Smooth muscle cell (in vitro differentiated cells): ENCODE results near the gene FCSK. TPM values are rescaled to one million over a fixed set of nuclear protein-coding genes. Genes with fewer than 3 reads are reported as not detected.
"Not testable (repeated sequence)": the region's sequence is repeated elsewhere in the genome, so short reads cannot be mapped to it uniquely, and the experiment has no call there.

Experiments used
- DNase-seq: peaks from one replicate; lab custom pipeline; 2025; ENCODE audit not compliant: unreplicated experiment; lab: John Stamatoyannopoulos, UW
- H2AFZ ChIP-seq: fragments of 200-600 bp; sonication (generic); 2 replicates; pipeline ENCODE4 v1.6.0; 2016; ENCODE audit warnings: antibody characterized with exemption, low read depth, mild to moderate bottlenecking
- H3F3A ChIP-seq: fragments of 200-600 bp; sonication (generic); 2 replicates; pipeline ENCODE4 v1.6.0; 2017; ENCODE audit warnings: antibody characterized with exemption, low read depth
- H3K27ac ChIP-seq: fragments of 200-600 bp; sonication (generic); 2 replicates; pipeline ENCODE4 v1.5.1; 2016; ENCODE audit warnings: low read depth, mild to moderate bottlenecking
- H3K27me3 ChIP-seq: fragments of 200-600 bp; sonication (generic); 2 replicates; pipeline ENCODE4 v1.6.1; 2016; ENCODE audit warnings: low read depth, mild to moderate bottlenecking
- H3K36me3 ChIP-seq: fragments of 200-600 bp; sonication (generic); 2 replicates; pipeline ENCODE4 v1.5.1; 2016; ENCODE audit warnings: low read depth
- H3K4me1 ChIP-seq: fragments of 200-600 bp; sonication (generic); 2 replicates; pipeline ENCODE4 v1.5.1; 2016; ENCODE audit warnings: low read depth
- H3K4me2 ChIP-seq: fragments of 200-600 bp; sonication (generic); 2 replicates; pipeline ENCODE4 v1.6.0; 2016; ENCODE audit warnings: mild to moderate bottlenecking
- H3K4me3 ChIP-seq: fragments of 200-600 bp; sonication (generic); 2 replicates; pipeline ENCODE4 v1.5.1; 2016; ENCODE audit warnings: mild to moderate bottlenecking
- H3K79me2 ChIP-seq: fragments of 200-600 bp; sonication (generic); 2 replicates; pipeline ENCODE4 v1.6.0; 2016; ENCODE audit warnings: low read depth, mild to moderate bottlenecking
- H3K9ac ChIP-seq: fragments of 200-600 bp; sonication (generic); 2 replicates; pipeline ENCODE4 v1.6.0; 2016; ENCODE audit warnings: low read depth
- H3K9me3 ChIP-seq: fragments of 200-600 bp; sonication (generic); replicated peaks from 2 replicates; pipeline ENCODE4 v1.5.1; 2016; ENCODE audit warnings: low read depth
- H4K20me1 ChIP-seq: fragments of 200-600 bp; sonication (generic); 2 replicates; pipeline ENCODE4 v1.6.0; 2016; ENCODE audit warnings: low read depth
- WGBS: methylation state at CpG from one replicate; pipeline ENCODE4 v1.1.7; 2016; ENCODE audit warnings: low lambda C conversion rate; 5-methylcytosine and 5-hydroxymethylcytosine counted together
- polyA plus RNA-seq: library from polyadenylated mRNA; unstranded; fragments of >200 nt; fragmentation: Nextera tagmentation; extraction: Ambion mirVana; gene quantifications from 2 replicates; pipeline ENCODE4 v1.2.1, GENCODE V29; 2016
- total RNA-seq: library from RNA; depleted of rRNA; stranded (reverse); fragments of >200 nt; gene quantifications from 2 replicates; pipeline ENCODE4 v1.2.3, GENCODE V29; 2014
- TF ChIP-seq, protein P1 (sequence below): fragments of 200-600 bp; sonication (generic); IDR thresholded peaks from 2 replicates; pipeline ENCODE4 v1.5.1; 2017; ENCODE audit warnings: borderline replicate concordance, mild to moderate bottlenecking, antibody characterized with exemption; ENCODE audit not compliant: insufficient read depth, poor library complexity, severe bottlenecking

Gene FCSK
- total and polyA plus RNA-seq, 2 experiments from 2014 or later: 4.8 to 16.5 TPM

GRCh38 chr16:70448075-70448474 is 6.3 kb upstream of the FCSK start:
- H3K9ac ChIP-seq: no peak overlapping the region
- TF ChIP-seq, protein P1, sequence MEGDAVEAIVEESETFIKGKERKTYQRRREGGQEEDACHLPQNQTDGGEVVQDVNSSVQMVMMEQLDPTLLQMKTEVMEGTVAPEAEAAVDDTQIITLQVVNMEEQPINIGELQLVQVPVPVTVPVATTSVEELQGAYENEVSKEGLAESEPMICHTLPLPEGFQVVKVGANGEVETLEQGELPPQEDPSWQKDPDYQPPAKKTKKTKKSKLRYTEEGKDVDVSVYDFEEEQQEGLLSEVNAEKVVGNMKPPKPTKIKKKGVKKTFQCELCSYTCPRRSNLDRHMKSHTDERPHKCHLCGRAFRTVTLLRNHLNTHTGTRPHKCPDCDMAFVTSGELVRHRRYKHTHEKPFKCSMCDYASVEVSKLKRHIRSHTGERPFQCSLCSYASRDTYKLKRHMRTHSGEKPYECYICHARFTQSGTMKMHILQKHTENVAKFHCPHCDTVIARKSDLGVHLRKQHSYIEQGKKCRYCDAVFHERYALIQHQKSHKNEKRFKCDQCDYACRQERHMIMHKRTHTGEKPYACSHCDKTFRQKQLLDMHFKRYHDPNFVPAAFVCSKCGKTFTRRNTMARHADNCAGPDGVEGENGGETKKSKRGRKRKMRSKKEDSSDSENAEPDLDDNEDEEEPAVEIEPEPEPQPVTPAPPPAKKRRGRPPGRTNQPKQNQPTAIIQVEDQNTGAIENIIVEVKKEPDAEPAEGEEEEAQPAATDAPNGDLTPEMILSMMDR: no peak
- H3K4me3 ChIP-seq: no peak overlapping the region
- no peak overlapping the region for H3K4me2 ChIP-seq
- H3K27ac ChIP-seq: no peak overlapping the region
- no peaks in the 10 kb centered on the region for H3K27me3 ChIP-seq
- H3K79me2 ChIP-seq: no peaks in the 10 kb centered on the region
- no peaks in the 10 kb centered on the region for H4K20me1 ChIP-seq
- WGBS: 85% methylated on average over 6 of the region's 6 CpGs
- H3K9me3 ChIP-seq: no peaks in the 10 kb centered on the region
- no peaks in the 10 kb centered on the region for H3K4me1 ChIP-seq
- H2AFZ ChIP-seq: no peak overlapping the region
- no peak for DNase-seq
- H3K36me3 ChIP-seq: no peaks in the 10 kb centered on the region
- H3F3A ChIP-seq: no peaks in the 10 kb centered on the region

- H3K27ac ChIP-seq, H3K9ac ChIP-seq, H3F3A ChIP-seq, H3K36me3 ChIP-seq, H2AFZ ChIP-seq, H3K9me3 ChIP-seq, DNase-seq, H3K4me2 ChIP-seq, H3K27me3 ChIP-seq, H3K4me1 ChIP-seq, H3K79me2 ChIP-seq, H3K4me3 ChIP-seq, H4K20me1 ChIP-seq: not testable (repeated sequence)
- 96% methylated on average over 36 of the region's 37 CpGs for WGBS
Observed at GRCh38 chr16:70450142-70451003, 4.0 kb upstream of the FCSK start.

- H3K36me3 ChIP-seq, H3F3A ChIP-seq, H3K27ac ChIP-seq, H3K27me3 ChIP-seq, H3K9me3 ChIP-seq, H3K9ac ChIP-seq, H3K4me3 ChIP-seq, DNase-seq, H3K4me1 ChIP-seq, H3K4me2 ChIP-seq, H2AFZ ChIP-seq, H3K79me2 ChIP-seq, H4K20me1 ChIP-seq: not testable (repeated sequence)
- WGBS: 97% methylated on average over 14 of the region's 25 CpGs
Observed at GRCh38 chr16:70451004-70451340, 3.4 kb upstream of the FCSK start.

DNA sequence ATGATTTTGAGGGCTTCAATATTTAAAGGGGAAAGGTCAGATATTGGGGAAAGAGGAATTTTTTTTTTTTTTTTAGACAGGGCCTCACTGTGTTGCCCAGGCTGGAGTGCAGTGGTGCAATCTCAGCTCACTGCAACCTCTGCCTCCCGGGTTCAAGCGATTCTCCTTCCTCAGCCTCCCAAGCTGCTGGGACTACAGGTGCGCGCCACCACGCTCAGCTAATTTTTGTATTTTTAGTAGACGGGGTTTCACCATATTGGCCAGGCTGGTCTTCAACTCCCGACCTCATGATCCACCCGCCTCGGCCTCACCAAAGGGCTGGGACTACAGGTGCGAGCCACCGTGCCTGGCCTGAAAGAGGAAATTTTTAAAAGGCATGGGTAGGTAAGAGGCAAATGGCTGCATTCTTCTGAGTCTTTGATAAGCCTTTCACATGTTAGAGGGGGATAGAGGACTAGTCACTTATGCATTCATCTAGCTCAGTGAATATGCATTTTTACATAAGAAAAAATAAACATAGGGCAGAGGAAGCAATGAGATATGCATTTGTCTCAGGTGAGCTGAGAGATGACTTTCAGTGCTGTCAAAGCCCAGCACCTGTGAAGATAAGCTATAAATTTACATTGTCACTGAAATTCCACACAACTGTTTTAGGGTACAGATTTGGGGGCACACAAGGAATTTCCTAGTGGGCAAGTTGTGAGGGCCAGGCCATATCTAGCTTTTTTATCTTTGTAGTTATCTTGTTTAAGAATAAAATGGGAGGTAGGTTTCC is 1.1 kb upstream of the FCSK start:
- Histone ChIP-seq H3K9ac (peak overlapping the region; percentile 100), H3K4me1 (peaks cover 7% of the 10 kb centered on the region), H3K27ac (no peak overlapping the region), H3K4me2 (peak overlapping the region; percentile 94), H3K27me3 (no peaks in the 10 kb centered on the region), H3F3A (no peaks in the 10 kb centered on the region), H4K20me1 (no peaks in the 10 kb centered on the region), H2AFZ (peak overlapping the region; percentile 99), H3K79me2 (no peaks in the 10 kb centered on the region), H3K9me3 (no peaks in the 10 kb centered on the region), H3K4me3 (peak overlapping the region; percentile 92), H3K36me3 (no peaks in the 10 kb centered on the region)
- 96% methylated on average over 10 of the region's 11 CpGs for WGBS
- no peak for DNase-seq
- TF ChIP-seq, protein P1: no peak
